GM12873 (cell line): Measurements from ENCODE around the gene SLC66A1.

Experiments used
- TF ChIP-seq, protein P1 (sequence below): IDR thresholded peaks from 2 replicates; pipeline ENCODE4 v1.5.1; 2012; ENCODE audit warnings: low read depth, mild to moderate bottlenecking, moderate library complexity, low read length, control low read depth; ENCODE audit not compliant: insufficient read depth; ENCODE audit errors: missing control alignments

The SLC66A1 gene

DNA sequence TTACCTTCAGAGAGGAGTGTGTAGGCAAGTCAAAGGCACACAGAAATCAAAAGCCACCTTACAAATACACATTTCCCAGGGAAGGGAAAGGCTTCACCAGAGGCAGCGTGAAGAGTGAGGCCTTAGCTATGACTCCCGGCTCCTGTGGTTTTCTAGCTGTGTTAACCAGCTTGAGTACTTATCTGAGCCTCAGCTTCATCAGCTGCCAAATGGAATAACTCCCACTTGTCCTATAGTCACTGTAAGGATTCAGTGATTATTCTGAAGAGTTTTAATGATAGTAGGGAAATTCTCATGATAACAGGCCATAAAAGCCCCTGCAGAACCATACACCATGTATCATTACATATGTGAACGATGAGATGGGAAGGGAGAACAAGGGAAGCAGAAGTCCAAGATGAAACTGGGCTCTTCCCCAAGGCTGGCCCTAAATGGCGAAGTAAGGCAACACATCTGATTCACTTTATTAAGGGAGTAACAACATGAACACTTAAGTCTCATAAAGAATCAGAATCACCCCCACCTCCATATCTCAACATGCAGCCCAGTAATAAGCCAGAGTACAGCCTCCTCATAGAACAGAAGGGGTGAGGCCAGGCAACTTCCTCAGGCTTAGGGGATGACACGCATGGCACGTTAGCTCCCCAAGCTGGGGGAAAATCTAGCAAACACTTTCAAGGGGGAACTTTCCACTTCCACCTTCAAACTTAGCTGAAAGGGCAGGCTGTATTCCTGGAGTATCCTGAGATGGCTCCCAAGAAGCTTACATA is 63.7 kb downstream of the SLC66A1 start:
- TF ChIP-seq, protein P1, sequence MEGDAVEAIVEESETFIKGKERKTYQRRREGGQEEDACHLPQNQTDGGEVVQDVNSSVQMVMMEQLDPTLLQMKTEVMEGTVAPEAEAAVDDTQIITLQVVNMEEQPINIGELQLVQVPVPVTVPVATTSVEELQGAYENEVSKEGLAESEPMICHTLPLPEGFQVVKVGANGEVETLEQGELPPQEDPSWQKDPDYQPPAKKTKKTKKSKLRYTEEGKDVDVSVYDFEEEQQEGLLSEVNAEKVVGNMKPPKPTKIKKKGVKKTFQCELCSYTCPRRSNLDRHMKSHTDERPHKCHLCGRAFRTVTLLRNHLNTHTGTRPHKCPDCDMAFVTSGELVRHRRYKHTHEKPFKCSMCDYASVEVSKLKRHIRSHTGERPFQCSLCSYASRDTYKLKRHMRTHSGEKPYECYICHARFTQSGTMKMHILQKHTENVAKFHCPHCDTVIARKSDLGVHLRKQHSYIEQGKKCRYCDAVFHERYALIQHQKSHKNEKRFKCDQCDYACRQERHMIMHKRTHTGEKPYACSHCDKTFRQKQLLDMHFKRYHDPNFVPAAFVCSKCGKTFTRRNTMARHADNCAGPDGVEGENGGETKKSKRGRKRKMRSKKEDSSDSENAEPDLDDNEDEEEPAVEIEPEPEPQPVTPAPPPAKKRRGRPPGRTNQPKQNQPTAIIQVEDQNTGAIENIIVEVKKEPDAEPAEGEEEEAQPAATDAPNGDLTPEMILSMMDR: no peak

DNA sequence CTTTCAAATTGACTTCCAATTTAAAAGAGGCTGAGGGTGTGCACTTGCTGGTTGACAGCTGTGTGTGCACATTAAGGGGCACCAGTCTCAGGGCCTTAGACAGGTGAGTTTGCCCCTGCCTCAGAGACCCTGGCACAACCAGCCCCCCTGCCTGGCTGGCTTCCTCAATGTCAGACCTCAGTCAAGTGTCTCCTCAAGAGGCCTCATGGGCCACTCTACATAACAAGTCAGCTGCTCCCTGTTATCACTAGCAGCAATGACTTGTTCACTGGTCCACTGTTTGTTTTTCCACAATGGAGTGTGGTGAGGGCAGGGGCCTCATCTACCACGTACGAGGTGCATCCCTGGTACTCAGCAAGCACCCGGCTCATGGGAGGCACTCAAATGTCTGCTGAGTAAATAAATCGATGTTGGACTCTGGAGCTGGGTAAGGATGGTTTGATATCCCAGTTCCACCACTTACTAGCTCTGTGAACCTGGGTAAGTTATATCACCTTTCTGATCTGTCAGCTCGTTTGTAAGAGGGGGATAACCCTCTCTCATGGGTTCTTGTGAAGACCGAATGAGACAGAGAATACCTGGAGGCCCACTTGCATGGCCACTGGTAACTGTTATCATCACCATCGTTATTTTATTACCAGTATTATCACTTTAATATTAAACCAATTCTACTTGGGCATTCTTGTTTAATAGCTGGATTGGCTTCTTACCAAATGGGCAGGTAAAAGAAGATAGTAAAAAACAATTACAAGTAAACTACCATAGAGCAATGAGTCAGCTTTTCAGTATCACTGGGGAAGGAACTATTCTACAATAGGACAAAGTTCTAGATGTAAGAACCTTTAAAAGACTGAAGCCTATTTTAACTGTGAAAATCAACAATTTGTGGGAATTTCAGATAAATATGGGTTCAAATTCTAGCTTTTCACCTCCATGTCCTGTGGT is 64.6 kb downstream of the SLC66A1 start:
- TF ChIP-seq, protein P1: no peak

DNA sequence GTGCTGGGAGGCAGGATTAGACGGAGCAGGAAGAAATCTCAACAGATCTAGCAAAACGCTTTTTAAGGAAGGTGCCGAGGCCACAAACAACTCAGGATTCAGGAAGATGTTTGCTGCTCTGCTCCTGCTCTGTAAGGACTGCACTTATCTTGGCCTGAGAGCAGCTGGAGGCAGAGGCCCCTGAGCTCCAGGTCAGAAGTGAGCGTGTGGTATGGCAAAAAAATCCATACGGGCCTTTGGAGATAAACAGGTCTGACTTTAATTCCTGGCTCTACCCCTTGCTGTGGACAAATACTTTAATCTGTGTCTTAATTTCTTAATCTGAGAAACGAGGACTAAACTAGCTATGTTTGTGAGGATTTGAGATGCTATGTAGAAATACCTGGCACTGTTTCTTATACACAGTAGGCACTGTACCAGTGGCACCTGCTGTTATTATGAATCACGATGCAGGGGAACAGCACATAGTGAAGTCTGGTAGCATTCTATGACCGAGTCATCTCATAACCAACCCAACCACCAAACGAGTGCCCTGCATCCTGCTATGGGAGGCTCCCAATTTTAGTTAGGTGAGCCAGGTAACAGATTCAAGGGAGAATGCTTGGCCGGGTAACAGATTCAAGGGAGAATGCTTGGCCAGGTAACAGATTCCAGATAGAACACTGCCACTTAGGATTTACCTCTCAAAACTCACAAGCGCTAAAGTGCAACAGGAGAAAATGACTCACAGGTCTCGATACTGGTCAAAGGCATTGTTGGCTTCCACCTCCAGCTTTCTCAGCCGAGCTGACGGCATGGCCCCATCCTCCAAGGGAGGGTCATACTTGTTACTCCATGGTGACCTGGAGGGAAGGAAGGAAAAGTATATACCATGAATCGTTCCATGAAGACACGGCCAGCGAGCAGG is 65.9 kb downstream of the SLC66A1 start:
- TF ChIP-seq, protein P1: no peak
